Measurements from ENCODE around the gene MGRN1. TPM values are rescaled to one million over a fixed set of nuclear protein-coding genes. Genes with fewer than 3 reads are reported as not detected.
A peak's percentile ranks its signal among the peaks of the same experiment; 100 is the strongest.
"Not testable (repeated sequence)": the region's sequence is repeated elsewhere in the genome, so short reads cannot be mapped to it uniquely, and the experiment has no call there.

The MGRN1 gene
- total and polyA plus RNA-seq, 8 donors: 17.2 to 43.8 (median 30.8) TPM

DNA sequence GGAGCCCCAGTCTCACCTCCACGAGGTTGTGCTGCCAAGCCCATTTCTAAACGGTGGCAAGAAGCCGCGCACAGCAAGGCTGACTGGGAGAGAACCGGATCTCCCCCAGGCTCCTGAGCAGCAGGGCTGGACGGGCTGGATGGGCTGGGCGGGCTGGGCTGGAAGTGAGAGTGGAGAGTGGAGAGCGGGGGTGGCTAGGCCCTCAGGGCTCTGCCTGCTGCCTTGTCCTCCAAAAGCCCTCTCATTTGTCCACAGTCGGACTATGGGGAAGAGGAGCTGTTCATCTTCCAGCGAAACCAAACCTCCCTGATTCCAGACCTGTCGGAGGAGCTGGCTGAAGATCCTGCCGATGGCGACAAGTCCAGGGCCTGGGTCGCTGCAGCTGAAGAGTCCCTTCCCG, 112.9 kb downstream of the MGRN1 start:
- Histone ChIP-seq H3K27me3 (no peaks in the 10 kb centered on the region), H3K9me3 (no peaks in the 10 kb centered on the region), H3K27ac (no peak overlapping the region), H3K4me3 (no peak overlapping the region), H3K4me1 (peaks cover 0 to 3% (median 0%) of the 10 kb centered on the region in 3 donors), H3K36me3 (no peaks in the 10 kb centered on the region)
- WGBS, 2 donors: 76 to 82% methylated on average over 15 of the region's 15 CpGs
- DNase-seq (peak in 1 of 6 donors; percentile 37), FAIRE-seq (no peak), ATAC-seq (no peak)
- TF ChIP-seq, protein P1, sequence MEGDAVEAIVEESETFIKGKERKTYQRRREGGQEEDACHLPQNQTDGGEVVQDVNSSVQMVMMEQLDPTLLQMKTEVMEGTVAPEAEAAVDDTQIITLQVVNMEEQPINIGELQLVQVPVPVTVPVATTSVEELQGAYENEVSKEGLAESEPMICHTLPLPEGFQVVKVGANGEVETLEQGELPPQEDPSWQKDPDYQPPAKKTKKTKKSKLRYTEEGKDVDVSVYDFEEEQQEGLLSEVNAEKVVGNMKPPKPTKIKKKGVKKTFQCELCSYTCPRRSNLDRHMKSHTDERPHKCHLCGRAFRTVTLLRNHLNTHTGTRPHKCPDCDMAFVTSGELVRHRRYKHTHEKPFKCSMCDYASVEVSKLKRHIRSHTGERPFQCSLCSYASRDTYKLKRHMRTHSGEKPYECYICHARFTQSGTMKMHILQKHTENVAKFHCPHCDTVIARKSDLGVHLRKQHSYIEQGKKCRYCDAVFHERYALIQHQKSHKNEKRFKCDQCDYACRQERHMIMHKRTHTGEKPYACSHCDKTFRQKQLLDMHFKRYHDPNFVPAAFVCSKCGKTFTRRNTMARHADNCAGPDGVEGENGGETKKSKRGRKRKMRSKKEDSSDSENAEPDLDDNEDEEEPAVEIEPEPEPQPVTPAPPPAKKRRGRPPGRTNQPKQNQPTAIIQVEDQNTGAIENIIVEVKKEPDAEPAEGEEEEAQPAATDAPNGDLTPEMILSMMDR (IDR thresholded peaks at IDR 0.05): no peak
- intact Hi-C loops (cut with DNase I): no loop called here

DNA sequence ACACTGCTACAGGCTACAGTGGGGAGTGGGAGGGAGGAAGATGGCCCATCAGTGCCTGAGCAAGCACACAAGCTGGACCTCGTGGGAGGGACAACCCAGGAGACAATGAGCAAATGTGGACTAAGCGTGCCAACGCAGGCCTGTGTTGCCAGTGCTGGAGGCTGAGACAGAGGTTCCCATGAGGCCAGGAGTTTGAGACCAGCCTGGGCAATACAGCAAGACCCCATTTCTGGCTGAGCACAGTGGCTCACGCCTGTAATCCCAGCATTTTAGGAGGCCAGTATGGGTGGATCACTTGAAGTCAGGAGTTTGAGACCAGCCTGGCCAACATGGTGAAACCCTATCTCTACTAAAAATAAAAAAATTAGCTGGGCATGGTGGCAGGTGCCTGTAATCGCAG, 113.7 kb downstream of the MGRN1 start:
- WGBS, 2 donors: 76 to 77% methylated on average over 5 of the region's 5 CpGs
- intact Hi-C loops (cut with DNase I); H3K4me3 ChIP-seq; H3K9me3 ChIP-seq; FAIRE-seq; ATAC-seq; H3K36me3 ChIP-seq; H3K4me1 ChIP-seq; H3K27me3 ChIP-seq; DNase-seq; H3K27ac ChIP-seq: not testable (repeated sequence)

Small RNA genes within 50 kb of the gene (microRNA-seq; reads per million reads assigned to microRNA genes)
- gene MIR6769A: 0 to 0.77 reads per million in 2 donors

Other genes starting within 250 kb of the MGRN1 start
- gene CORO7, start 208.2 kb upstream of the MGRN1 start, total RNA-seq: 10 to 100 TPM in 4 of 6 donors, 1 to 10 TPM in 2; 8.4 to 21.4 (median 14.2) TPM
- gene CORO7, start 208.2 kb upstream of the MGRN1 start, polyA plus RNA-seq: 10 to 100 TPM; 26.7 to 29.6 TPM
- 10 to 100 TPM; 21.0 to 33.7 (median 21.5) TPM for gene DNAJA3, start 199.0 kb upstream of the MGRN1 start, total RNA-seq
- gene DNAJA3, start 199.0 kb upstream of the MGRN1 start, polyA plus RNA-seq: 10 to 100 TPM; 20.3 to 23.0 TPM
- 10 to 100 TPM; 21.9 to 40.0 (median 24.3) TPM for gene NMRAL1, start 150.2 kb upstream of the MGRN1 start, total RNA-seq
- gene NMRAL1, start 150.2 kb upstream of the MGRN1 start, polyA plus RNA-seq: 10 to 100 TPM; 74.9 to 84.7 TPM
- gene HMOX2, start 148.4 kb upstream of the MGRN1 start, total RNA-seq: 10 to 100 TPM; 12.8 to 22.0 (median 18.5) TPM
- 10 to 100 TPM; 18.9 to 29.6 TPM for gene HMOX2, start 148.4 kb upstream of the MGRN1 start, polyA plus RNA-seq
- gene CDIP1, start 86.1 kb upstream of the MGRN1 start, total RNA-seq: 10 to 100 TPM; 16.3 to 20.1 (median 18.9) TPM
- 10 to 100 TPM; 13.6 to 24.4 TPM for gene CDIP1, start 86.1 kb upstream of the MGRN1 start, polyA plus RNA-seq
- gene C16orf96, start 68.5 kb upstream of the MGRN1 start, total RNA-seq: under 1 TPM; 0.28 to 0.47 (median 0.34) TPM
- gene C16orf96, start 68.5 kb upstream of the MGRN1 start, polyA plus RNA-seq: under 1 TPM; 0.30 to 0.31 TPM
- 10 to 100 TPM in 5 of 6 donors, 1 to 10 TPM in 1; 9.1 to 19.4 (median 14.3) TPM for gene UBALD1, start 9.9 kb upstream of the MGRN1 start, total RNA-seq
- 10 to 100 TPM; 29.3 to 42.5 TPM for gene UBALD1, start 9.9 kb upstream of the MGRN1 start, polyA plus RNA-seq
- 10 to 100 TPM in 5 of 6 donors, 1 to 10 TPM in 1; 7.0 to 16.5 (median 12.8) TPM for gene NUDT16L1, start 68.7 kb downstream of the MGRN1 start, total RNA-seq
- 10 to 100 TPM; 17.3 to 32.3 TPM for gene NUDT16L1, start 68.7 kb downstream of the MGRN1 start, polyA plus RNA-seq
- 10 to 100 TPM in 5 of 6 donors, 1 to 10 TPM in 1; 8.7 to 20.4 (median 11.7) TPM for gene ANKS3, start 109.4 kb downstream of the MGRN1 start, total RNA-seq
- 10 to 100 TPM; 56.8 to 69.1 TPM for gene ANKS3, start 109.4 kb downstream of the MGRN1 start, polyA plus RNA-seq
- 1 to 10 TPM in 1 of 6 donors, under 1 TPM in 5; 0.23 to 1.0 (median 0.58) TPM for gene DNAAF8, start 109.7 kb downstream of the MGRN1 start, total RNA-seq
- 1 to 10 TPM in 1 of 2 donors, under 1 TPM in 1; 0.52 to 1.0 TPM for gene DNAAF8, start 109.7 kb downstream of the MGRN1 start, polyA plus RNA-seq
- 10 to 100 TPM in 1 of 6 donors, 1 to 10 TPM in 5; 5.5 to 10.0 (median 7.2) TPM for gene ZNF500, start 142.3 kb downstream of the MGRN1 start, total RNA-seq
- 10 to 100 TPM in 1 of 2 donors, 1 to 10 TPM in 1; 6.5 to 14.1 TPM for gene ZNF500, start 142.3 kb downstream of the MGRN1 start, polyA plus RNA-seq
- gene SEPTIN12, start 163.5 kb downstream of the MGRN1 start, total RNA-seq: not detected
- gene SEPTIN12, start 163.5 kb downstream of the MGRN1 start, polyA plus RNA-seq: 1 to 10 TPM in 1 of 2 donors, not detected in 1; 1.4 TPM
- 10 to 100 TPM; 49.2 to 69.1 (median 63.2) TPM for gene SMIM22, start 170.5 kb downstream of the MGRN1 start, total RNA-seq
- 100 to 1,000 TPM; 176 to 367 TPM for gene SMIM22, start 170.5 kb downstream of the MGRN1 start, polyA plus RNA-seq
- 10 to 100 TPM; 12.3 to 18.3 (median 13.0) TPM for gene ROGDI, start 177.8 kb downstream of the MGRN1 start, total RNA-seq
- gene ROGDI, start 177.8 kb downstream of the MGRN1 start, polyA plus RNA-seq: 10 to 100 TPM; 55.0 to 63.0 TPM
- 10 to 100 TPM; 27.2 to 58.6 (median 40.4) TPM for gene GLYR1, start 222.5 kb downstream of the MGRN1 start, total RNA-seq
- gene GLYR1, start 222.5 kb downstream of the MGRN1 start, polyA plus RNA-seq: 10 to 100 TPM; 33.0 to 41.4 TPM
- gene UBN1, start 222.7 kb downstream of the MGRN1 start, total RNA-seq: 10 to 100 TPM; 10.4 to 17.3 (median 12.4) TPM
- 10 to 100 TPM in 1 of 2 donors, 1 to 10 TPM in 1; 8.0 to 10.1 TPM for gene UBN1, start 222.7 kb downstream of the MGRN1 start, polyA plus RNA-seq

All from pancreas (tissue), 10 donors.